ENCODE data around the gene IL9R. TPM values are rescaled to one million over a fixed set of nuclear protein-coding genes. Genes with fewer than 3 reads are reported as not detected.

IL9R gene
- total RNA-seq: not detected

DNA sequence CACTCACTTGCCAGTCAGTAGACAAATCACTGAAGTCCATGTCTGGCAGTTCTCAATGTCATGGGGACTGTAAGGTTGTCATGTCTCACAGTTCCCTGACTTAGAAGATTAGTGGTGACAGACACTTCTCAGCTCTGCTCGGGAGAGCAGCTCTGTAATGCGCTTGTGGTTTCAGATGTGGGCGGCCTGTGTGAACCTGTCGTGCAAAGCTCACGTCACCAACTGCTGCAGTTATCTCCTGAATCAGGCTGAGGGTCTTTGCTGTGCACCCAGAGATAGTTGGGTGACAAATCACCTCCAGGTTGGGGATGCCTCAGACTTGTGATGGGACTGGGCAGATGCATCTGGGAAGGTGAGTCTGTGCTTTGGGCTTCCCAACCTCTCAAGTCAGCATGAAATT, at the start of gene IL9R:
Gene IL9R, plus strand, starts transcription at position 261 of the 400 bp plus-strand sequence. Its CDS starts 64 bp downstream, at position 325.
- TF ChIP-seq, protein P1, sequence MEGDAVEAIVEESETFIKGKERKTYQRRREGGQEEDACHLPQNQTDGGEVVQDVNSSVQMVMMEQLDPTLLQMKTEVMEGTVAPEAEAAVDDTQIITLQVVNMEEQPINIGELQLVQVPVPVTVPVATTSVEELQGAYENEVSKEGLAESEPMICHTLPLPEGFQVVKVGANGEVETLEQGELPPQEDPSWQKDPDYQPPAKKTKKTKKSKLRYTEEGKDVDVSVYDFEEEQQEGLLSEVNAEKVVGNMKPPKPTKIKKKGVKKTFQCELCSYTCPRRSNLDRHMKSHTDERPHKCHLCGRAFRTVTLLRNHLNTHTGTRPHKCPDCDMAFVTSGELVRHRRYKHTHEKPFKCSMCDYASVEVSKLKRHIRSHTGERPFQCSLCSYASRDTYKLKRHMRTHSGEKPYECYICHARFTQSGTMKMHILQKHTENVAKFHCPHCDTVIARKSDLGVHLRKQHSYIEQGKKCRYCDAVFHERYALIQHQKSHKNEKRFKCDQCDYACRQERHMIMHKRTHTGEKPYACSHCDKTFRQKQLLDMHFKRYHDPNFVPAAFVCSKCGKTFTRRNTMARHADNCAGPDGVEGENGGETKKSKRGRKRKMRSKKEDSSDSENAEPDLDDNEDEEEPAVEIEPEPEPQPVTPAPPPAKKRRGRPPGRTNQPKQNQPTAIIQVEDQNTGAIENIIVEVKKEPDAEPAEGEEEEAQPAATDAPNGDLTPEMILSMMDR (IDR thresholded peaks at IDR 0.05): no peak
- no peak for ATAC-seq (ENCODE audit: low FRiP score)
- no peak for DNase-seq (ENCODE audit: low spot score)

DNA sequence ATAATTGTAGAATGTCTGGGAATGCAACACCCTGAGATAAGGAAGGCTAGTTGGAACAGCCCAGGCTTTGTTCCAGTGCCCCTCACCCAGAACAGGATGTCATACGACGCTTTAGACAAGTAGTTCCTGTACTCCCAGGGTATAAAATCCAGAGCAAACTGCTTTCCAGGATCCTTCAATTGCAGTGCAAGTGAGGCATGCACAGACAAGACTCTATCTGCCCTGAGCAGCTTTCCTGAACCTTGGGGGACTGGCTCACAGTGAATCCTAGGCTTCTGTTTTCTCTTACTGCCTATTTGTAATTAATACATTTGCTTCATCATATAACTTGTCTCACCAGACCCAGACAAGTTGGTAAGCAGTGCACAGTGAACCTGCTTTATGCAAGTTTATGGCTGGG, 48.4 kb upstream of the IL9R start:
- no peak for ATAC-seq (ENCODE audit: low FRiP score)
- TF ChIP-seq, protein P1 (IDR thresholded peaks at IDR 0.05): no peak
- no peak for DNase-seq (ENCODE audit: low spot score)

- TF ChIP-seq, protein P1 (IDR thresholded peaks at IDR 0.05): no peak
- ATAC-seq (ENCODE audit: low FRiP score) (no peak), DNase-seq (ENCODE audit: low spot score) (no peak)
These were observed 46.2 kb upstream of the IL9R start for GRCh38 chrX:155951237-155951789.

DNA sequence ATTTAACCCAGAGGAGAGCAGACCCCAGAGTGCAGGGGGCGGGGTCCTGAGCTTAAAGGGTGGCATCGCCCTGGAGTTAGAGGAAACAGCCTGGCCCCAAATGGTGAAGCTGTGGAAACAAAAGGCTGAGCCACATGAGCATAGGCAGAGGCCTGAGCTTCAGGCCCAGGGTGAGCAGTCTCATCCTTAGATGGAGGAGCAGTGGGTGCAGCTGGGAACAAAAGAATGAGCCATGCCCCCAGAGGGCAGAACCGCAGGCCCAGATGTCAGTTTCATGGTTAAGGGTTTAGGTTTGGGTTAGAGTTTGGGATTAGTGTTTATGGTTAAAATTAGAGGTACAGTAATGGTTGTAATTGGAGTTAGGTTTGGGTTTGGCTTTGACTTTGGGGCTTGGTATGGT, 44.4 kb upstream of the IL9R start:
- DNase-seq (ENCODE audit: low spot score) (no peak), ATAC-seq (ENCODE audit: low FRiP score) (no peak)
- TF ChIP-seq, protein P1 (IDR thresholded peaks at IDR 0.05): no peak

GRCh38 chrX:155954793-155955192, 42.7 kb upstream of the IL9R start:
- DNase-seq (ENCODE audit: low spot score) (no peak), ATAC-seq (ENCODE audit: low FRiP score) (no peak)
- TF ChIP-seq, protein P1 (IDR thresholded peaks at IDR 0.05): no peak

DNA sequence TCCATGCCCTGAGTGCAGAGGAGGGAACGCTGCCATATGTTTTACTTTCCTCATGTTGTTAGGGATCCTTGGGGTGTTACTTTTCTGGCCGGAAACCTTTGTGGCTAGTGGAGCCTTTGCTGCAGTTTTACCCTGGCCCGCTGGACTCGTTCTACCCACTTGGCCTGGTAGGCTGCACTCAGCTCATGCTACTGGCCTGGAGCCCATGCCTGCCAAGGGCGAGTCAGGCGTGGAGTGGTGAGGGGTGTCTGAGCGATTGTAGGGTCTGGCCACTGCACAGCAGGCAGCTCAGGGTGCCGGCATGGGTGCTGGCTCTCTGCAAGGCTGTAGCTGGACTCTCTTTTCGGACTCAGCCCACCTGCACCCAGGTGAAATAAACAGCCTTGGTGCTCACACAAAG, 41.4 kb upstream of the IL9R start:
- ATAC-seq (ENCODE audit: low FRiP score) (no peak), DNase-seq (ENCODE audit: low spot score) (no peak)
- TF ChIP-seq, protein P1 (IDR thresholded peaks at IDR 0.05): no peak

- DNase-seq (ENCODE audit: low spot score) (no peak), ATAC-seq (ENCODE audit: low FRiP score) (no peak)
- TF ChIP-seq, protein P1 (IDR thresholded peaks at IDR 0.05): no peak
These were observed 40.8 kb upstream of the IL9R start for GRCh38 chrX:155956649-155957048.
